ENCODE data around the gene OTULIN. TPM values are rescaled to one million over a fixed set of nuclear protein-coding genes. Genes with fewer than 3 reads are reported as not detected.

Gene OTULIN
- 31.9 and 34.8 TPM in 2 replicates for total RNA-seq (2016; rRNA removed; fragmentation: Illumina TruSeq; extraction: Trizol)
- 16.9 and 21.4 TPM in 2 replicates for total RNA-seq (2016; cell fraction: cytosol; rRNA removed; fragmentation: Illumina TruSeq; extraction: Trizol; ENCODE audit: low read depth)
- total RNA-seq (2016; cell fraction: insoluble cytoplasmic fraction; rRNA removed; fragmentation: Illumina TruSeq; extraction: Trizol), result 31.8 and 34.4 TPM in 2 replicates
- total RNA-seq (2016; cell fraction: membrane; rRNA removed; fragmentation: Illumina TruSeq; extraction: Trizol), result 19.5 and 20.6 TPM in 2 replicates
- 45.8 and 50.5 TPM in 2 replicates for total RNA-seq (2016; cell fraction: nucleus; rRNA removed; fragmentation: Illumina TruSeq; extraction: Trizol)
- polyA plus RNA-seq (2011; rRNA removed), result 7.0 and 8.9 TPM in 2 replicates
- 4.9 and 6.8 TPM in 2 replicates for polyA plus RNA-seq (2011; cell fraction: cytosol; rRNA removed)
- 10.3 and 10.8 TPM in 2 replicates for polyA plus RNA-seq (2011; cell fraction: nucleus; rRNA removed)
- polyA plus RNA-seq (2012), result 6.9 and 8.0 TPM in 2 replicates
- 3.0 and 5.2 TPM in 2 replicates for polyA plus RNA-seq (2016; cell fraction: cytosol; fragmentation: Illumina TruSeq; extraction: Trizol; ENCODE audit: low read depth)
- polyA plus RNA-seq (2016; cell fraction: insoluble cytoplasmic fraction; fragmentation: Illumina TruSeq; extraction: Trizol; ENCODE audit: low read depth), result 21.4 and 24.2 TPM in 2 replicates
- 8.4 and 9.0 TPM in 2 replicates for polyA plus RNA-seq (2016; cell fraction: membrane; fragmentation: Illumina TruSeq; extraction: Trizol; ENCODE audit: low read depth)
- polyA plus RNA-seq (2016; cell fraction: nucleus; fragmentation: Illumina TruSeq; extraction: Trizol; ENCODE audit: insufficient read depth, low read depth), result 20.2 and 24.3 TPM in 2 replicates
- 31.4 and 78.2 TPM in 2 replicates for polyA minus RNA-seq (2011; rRNA and poly(A)+ RNA removed; ENCODE audit: low replicate concordance)
- 8.8 and 9.8 TPM in 2 replicates for polyA minus RNA-seq (2011; cell fraction: cytosol; rRNA and poly(A)+ RNA removed)
- 72.2 and 76.3 TPM in 2 replicates for polyA minus RNA-seq (2011; cell fraction: nucleus; rRNA and poly(A)+ RNA removed)
- percentile 92 among the genes with signal in this experiment for Bru-seq, nascent RNA
- percentile 90 among the genes with signal in this experiment for BruChase-seq, experiment 1, labeled RNA remaining after a 6-hour chase
- percentile 92 among the genes with signal in this experiment for BruChase-seq, experiment 2, labeled RNA remaining after a 2-hour chase
- long read RNA-seq, experiment 1, full-length matches to known transcripts, result 1 of 2 reads
- long read RNA-seq, experiment 1, partial matches to known transcripts, result 1 of 2 reads
- long read RNA-seq, experiment 1, other reads (novel, unspliced or antisense), result 0 of 2 reads
- long read RNA-seq, experiment 2, full-length matches to known transcripts, result 8 of 26 reads
- long read RNA-seq, experiment 2, partial matches to known transcripts, result 2 of 26 reads
- long read RNA-seq, experiment 2, other reads (novel, unspliced or antisense), result 16 of 26 reads

DNA sequence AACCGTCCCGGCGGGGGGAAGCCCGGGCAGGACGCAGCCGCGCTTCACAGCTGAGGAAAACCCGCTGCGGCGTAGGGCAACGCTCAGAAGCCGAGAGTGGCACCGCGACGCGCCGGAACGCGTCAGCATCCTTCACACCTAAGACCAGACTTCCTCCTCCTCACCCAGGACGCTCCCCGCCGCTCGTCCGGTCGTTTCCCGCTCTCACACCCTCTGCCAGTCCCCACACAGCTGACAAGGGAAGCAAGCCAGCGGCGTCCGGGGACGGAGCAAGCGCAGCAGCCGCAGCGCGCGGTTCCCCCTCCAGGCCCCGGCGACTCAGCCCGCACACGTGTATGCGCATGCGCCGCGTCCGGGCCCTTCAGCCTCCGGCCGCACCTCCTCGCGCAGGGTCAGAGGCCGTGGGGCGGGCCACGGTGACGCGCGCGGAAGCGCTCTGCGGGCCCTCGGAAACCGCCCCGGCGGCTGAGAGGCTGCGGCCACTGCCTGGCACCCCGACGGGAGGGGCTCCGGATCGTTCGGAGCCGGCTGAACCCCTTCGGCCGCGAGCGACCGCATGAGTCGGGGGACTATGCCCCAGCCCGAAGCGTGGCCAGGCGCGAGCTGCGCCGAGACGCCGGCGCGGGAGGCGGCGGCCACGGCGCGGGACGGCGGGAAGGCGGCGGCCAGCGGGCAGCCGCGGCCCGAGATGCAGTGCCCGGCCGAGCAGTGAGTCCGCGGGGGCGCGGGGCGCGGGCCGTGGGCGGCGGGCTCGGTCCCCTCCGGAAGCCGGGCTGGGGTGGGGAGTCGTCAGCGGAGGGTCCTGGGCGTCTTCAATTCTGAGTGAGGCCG is at the start of gene OTULIN:
Gene OTULIN (plus strand): TSS at position 449 of the 831 bp plus-strand sequence. CDS start 108 bp downstream, at position 557.
- peak within 1 kb of the TSS; percentile 72 for H2AFZ ChIP-seq (ENCODE audit: low read length)
- H3K4me2 ChIP-seq (ENCODE audit: low read depth, low read length), result peak within 1 kb of the TSS; percentile 82
- H3K79me2 ChIP-seq (ENCODE audit: insufficient read depth, low read length), result peaks cover 46% of the 10 kb centered on the region
- no peaks in the 10 kb centered on the region; a peak in 1 of 5 replicates for H3K36me3 ChIP-seq (replicated peaks in 1 of 2; ENCODE audit: control insufficient read depth in 1 of 2, insufficient read depth in 2 of 2, low read length in 2 of 2)
- ChIA-PET POLR2A (interaction anchor here (1.2 kb wide), 2 partner anchors 9 to 345 kb away, joined by 3 read pairs; no protein-coding TSS in a partner anchor), CTCF (ENCODE audit: low intra/inter-chr PET ratio, low total read pairs) (no interaction called here)
- BruUV-seq (replicated peaks), result no TSS peak
- intact Hi-C loops (cut with micrococcal nuclease; ENCODE audit: unreplicated experiment), result loop anchor here (2.0 to 10.0 kb wide), 2 partner anchors 344 to 520 kb away; partner anchors contain the start of gene TRIO
- H3K9ac ChIP-seq (ENCODE audit: insufficient read depth, low read depth, low read length), result peak within 1 kb of the TSS; percentile 76
- in situ Hi-C loops (cut with HindIII; ENCODE audit: extremely low pct_ligation_motif_present, low pct_unique_long_range_greater_than_20kb), result no loop called here
- ATAC-seq (peak; percentile 86), DNase-seq (ENCODE audit: low spot score) (peak; percentile 79), FAIRE-seq (no peak)
- peaks cover 16% of the 10 kb centered on the region for H4K20me1 ChIP-seq (ENCODE audit: insufficient read depth, low read length)
- no peaks in the 10 kb centered on the region for H3K27me3 ChIP-seq (ENCODE audit: control insufficient read depth in 1 of 2, insufficient read depth in 2 of 2, low read length in 2 of 2)
- H3K9me3 ChIP-seq (ENCODE audit: low read length), result no peaks in the 10 kb centered on the region
- peak within 1 kb of the TSS; percentile 83 to 91 (median 86) for H3K4me3 ChIP-seq (replicated peaks in 1 of 3; ENCODE audit: insufficient read depth in 1 of 3, low read depth in 2 of 3, low read length in 3 of 3)
- H3K27ac ChIP-seq (ENCODE audit: extremely low read length, insufficient read depth, low read length), result peak within 1 kb of the TSS; percentile 82
- 0% methylated on average over 4 of the region's 115 CpGs for WGBS (ENCODE audit: low lambda C conversion rate)
- peaks cover 64% of the 10 kb centered on the region for H3K4me1 ChIP-seq (ENCODE audit: insufficient read depth, low read length)
- peak; percentile 82 for TF ChIP-seq DNMT1 (CRISPR knock-in tag; IDR thresholded peaks at IDR 0.05)
- TF ChIP-seq, protein P1, sequence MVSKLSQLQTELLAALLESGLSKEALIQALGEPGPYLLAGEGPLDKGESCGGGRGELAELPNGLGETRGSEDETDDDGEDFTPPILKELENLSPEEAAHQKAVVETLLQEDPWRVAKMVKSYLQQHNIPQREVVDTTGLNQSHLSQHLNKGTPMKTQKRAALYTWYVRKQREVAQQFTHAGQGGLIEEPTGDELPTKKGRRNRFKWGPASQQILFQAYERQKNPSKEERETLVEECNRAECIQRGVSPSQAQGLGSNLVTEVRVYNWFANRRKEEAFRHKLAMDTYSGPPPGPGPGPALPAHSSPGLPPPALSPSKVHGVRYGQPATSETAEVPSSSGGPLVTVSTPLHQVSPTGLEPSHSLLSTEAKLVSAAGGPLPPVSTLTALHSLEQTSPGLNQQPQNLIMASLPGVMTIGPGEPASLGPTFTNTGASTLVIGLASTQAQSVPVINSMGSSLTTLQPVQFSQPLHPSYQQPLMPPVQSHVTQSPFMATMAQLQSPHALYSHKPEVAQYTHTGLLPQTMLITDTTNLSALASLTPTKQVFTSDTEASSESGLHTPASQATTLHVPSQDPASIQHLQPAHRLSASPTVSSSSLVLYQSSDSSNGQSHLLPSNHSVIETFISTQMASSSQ (IDR thresholded peaks at IDR 0.05; ENCODE audit: low read depth), result no peak
- TF ChIP-seq, protein P1 (CRISPR knock-in tag; IDR thresholded peaks at IDR 0.05; ENCODE audit: borderline replicate concordance), result peak; percentile 65; the same call in 1 of the 2 replicates

All from HepG2 (cell line).